NCI-H2227 (cell line): ENCODE data around the gene TMEM59.
A peak's percentile ranks its signal among the peaks of the same experiment; 100 is the strongest.

Experiments used
- DNase-seq: peaks from one replicate; lab custom pipeline; 2025; ENCODE audit not compliant: unreplicated experiment; lab: John Stamatoyannopoulos, UW

The TMEM59 gene

DNA sequence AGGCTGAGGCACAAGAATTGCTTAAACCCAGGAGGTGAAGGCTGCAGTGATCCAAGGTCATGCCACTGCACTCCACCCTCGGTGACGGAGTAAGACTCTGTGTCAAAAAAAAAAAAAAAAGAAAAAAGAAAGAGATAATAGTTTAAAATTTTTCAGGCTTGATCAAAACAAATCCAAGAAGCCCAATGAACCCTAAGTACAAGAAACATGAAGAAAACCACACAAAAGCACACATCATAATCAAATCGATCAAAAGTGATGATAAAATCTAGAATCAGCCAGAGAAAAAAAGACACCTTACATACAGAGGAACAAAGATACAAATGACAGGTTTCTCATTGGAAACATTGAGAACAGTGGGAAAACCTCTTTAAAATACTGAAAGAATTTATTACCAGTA, 66.5 kb downstream of the TMEM59 start:
- DNase-seq, result no peak

DNA sequence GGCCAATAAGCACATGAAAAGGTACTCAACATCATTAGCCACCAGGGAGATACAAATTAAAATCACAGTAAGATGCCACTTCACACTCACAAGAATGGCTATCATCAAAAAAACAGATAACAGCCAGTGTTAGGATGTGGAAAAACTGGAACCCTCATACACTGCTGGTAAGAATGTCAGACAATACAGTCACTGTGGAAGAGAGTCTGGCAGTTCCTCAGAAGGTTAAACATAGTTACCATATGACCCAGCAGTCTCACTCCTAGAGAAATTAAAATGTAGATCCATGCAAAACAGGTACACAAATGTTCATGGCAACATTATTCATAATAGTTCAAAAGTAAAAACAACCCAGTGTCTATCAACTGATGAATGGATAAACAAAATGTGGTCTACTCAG, 68.3 kb downstream of the TMEM59 start:
- no peak for DNase-seq

DNA sequence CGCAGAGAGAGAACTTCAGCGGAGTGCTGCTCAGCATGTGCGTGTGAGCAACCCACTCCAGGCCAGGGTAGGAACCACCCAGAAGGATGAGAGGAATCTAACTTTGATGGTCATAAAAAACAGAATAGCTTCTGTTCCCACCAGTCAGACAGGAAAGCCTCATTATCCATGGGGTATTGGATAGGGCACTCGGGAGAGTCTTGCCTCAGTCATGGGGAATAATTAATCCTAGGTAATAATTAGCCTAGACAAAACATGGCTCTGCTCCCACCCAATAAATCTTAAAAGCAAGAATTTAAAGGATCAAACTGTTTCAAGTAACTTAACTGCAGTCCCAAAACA, 70.3 kb downstream of the TMEM59 start:
- DNase-seq, result no peak

DNA sequence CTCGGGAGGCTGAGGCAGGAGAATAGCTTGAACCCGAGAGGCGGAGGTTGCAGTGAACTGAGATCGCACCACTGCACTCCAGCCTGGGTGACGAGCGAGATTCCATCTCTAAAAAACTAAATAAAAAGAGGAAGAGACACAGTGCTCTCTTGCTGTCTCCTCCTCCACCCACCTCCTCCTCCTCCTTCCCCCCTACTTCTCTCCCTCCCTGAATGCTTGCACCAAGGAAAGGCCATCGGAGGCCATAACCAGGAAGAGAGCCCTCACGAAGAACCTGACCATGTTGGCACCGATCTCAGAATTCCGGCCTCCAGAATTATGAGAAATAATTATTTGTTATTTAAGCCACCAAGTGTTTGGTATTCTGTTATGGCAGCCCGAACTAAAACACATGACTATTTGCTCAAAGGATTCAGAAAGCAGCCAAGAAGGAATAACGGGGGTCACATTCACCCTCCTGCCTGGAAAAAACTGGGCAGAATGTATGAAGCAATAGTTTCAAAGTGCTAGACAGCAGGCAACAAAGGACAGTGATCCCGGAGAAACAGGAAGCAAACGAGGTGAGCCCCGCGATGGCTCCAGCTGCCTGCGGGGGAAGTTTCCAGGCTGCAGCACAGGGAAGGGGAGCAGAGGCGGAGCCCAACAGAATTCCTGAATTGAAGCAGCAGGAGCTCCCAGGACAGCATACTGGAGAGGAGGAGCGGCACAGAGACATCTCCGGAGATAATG, 70.8 kb downstream of the TMEM59 start:
- peak; percentile 44 for DNase-seq

DNA sequence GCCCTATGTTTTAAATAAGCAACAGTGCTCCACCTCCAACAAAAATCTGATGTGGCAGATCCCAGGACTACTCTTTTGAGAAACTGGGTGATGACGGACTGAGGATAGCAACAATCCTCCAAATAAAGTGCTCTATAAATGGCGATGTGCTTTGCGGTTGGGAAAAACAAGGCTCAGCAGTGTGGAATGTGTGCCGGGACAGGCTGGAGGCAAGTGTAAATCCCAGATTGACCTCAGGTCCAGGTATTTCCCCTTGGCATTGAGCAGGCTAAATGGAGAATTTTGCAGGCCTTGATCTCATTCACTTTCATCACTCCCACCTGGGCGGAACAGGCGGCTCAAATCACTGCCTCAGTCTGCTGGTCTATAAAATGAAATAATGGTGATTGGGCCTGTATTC, 71.8 kb downstream of the TMEM59 start:
- DNase-seq, result no peak

DNA sequence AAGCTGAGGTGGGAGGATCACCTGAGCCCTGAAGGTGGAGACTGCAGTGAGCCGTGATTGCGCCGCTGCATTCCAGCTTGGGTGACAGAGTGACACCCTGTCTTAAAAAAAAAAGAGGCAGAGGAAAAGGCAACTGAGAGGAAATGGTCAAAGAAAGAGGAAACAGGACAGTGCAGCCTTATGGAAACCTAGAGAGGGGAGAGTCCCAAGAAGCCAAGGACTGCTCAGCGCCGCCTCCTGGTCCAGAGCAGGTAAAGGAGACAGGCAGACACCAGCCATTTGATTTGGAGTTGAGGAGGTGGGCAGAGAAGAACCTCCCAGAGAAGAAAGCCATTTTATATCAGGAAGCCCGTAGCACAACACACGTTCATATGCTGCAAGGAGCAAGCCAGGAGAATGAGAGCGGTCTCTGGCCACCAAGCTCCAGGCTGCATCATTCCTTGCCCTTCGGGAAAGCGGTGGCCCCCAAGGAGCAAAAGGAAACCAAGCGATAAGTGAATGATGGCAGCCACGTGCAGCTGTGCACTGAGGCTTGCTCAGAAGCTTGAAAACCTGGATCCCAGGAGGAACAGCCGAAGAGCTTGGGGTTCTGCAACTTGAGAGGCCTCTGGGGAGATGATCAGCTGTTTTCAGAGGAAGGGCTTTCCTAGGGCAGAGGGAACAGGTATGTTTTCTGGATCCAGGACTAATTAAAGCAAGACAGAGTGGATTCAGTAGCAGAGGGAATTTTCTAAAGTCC, 73.1 kb downstream of the TMEM59 start:
- no peak for DNase-seq
